Measurements from ENCODE around the gene CRELD1. TPM values are rescaled to one million over a fixed set of nuclear protein-coding genes. Genes with fewer than 3 reads are reported as not detected.

CRELD1 gene
- total and polyA plus RNA-seq, 9 of the 15 experiments (the other 6 are each of a cell fraction or from before 2014, with no cell fraction given), result 3.3 to 25.8 (median 16.5) TPM

- TF ChIP-seq CLOCK (CRISPR knock-in tag; IDR thresholded peaks at IDR 0.05; ENCODE audit: borderline replicate concordance), result no peak
- TF ChIP-seq NCOA6 (IDR thresholded peaks at IDR 0.05), result no peak
- no peak for TF ChIP-seq NFIX (CRISPR knock-in tag; IDR thresholded peaks at IDR 0.05; ENCODE audit: low read depth)
- TF ChIP-seq NCOA4 (IDR thresholded peaks at IDR 0.05; ENCODE audit: partially characterized antibody), result no peak
- TF ChIP-seq ZKSCAN8 (CRISPR knock-in tag; IDR thresholded peaks at IDR 0.05), result no peak
- TF ChIP-seq HNRNPH1 (optimal IDR thresholded peaks at IDR 0.05; ENCODE audit: low read depth, low read length), result no peak
- no peak for TF ChIP-seq RFX1 (IDR thresholded peaks at IDR 0.05)
- TF ChIP-seq, protein P1, sequence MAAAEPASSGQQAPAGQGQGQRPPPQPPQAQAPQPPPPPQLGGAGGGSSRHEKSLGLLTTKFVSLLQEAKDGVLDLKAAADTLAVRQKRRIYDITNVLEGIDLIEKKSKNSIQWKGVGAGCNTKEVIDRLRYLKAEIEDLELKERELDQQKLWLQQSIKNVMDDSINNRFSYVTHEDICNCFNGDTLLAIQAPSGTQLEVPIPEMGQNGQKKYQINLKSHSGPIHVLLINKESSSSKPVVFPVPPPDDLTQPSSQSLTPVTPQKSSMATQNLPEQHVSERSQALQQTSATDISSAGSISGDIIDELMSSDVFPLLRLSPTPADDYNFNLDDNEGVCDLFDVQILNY (CRISPR knock-in tag; IDR thresholded peaks at IDR 0.05), result no peak
- no peak for TF ChIP-seq SNIP1 (IDR thresholded peaks at IDR 0.05; ENCODE audit: low read depth)
- peak in 1 of 3 experiments; percentile 21 for TF ChIP-seq YY1 (IDR thresholded peaks at IDR 0.05; ENCODE audit: borderline replicate concordance in 1 of 3, control insufficient read depth in 1 of 3, extremely low read depth in 1 of 3, insufficient read depth in 3 of 3, insufficient read length in 1 of 3, insufficient replicate concordance in 2 of 3, low read depth in 1 of 3, low read length in 2 of 3)
- TF ChIP-seq RBM34 (IDR thresholded peaks at IDR 0.05; ENCODE audit: borderline replicate concordance, insufficient read depth, low read length), result no peak
- no peak for TF ChIP-seq ZNF24 (IDR thresholded peaks at IDR 0.05)
- TF ChIP-seq, protein P2, sequence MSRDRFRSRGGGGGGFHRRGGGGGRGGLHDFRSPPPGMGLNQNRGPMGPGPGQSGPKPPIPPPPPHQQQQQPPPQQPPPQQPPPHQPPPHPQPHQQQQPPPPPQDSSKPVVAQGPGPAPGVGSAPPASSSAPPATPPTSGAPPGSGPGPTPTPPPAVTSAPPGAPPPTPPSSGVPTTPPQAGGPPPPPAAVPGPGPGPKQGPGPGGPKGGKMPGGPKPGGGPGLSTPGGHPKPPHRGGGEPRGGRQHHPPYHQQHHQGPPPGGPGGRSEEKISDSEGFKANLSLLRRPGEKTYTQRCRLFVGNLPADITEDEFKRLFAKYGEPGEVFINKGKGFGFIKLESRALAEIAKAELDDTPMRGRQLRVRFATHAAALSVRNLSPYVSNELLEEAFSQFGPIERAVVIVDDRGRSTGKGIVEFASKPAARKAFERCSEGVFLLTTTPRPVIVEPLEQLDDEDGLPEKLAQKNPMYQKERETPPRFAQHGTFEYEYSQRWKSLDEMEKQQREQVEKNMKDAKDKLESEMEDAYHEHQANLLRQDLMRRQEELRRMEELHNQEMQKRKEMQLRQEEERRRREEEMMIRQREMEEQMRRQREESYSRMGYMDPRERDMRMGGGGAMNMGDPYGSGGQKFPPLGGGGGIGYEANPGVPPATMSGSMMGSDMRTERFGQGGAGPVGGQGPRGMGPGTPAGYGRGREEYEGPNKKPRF (IDR thresholded peaks at IDR 0.05; ENCODE audit: low read depth, low read length), result no peak
- no peak for TF ChIP-seq XRCC4 (IDR thresholded peaks at IDR 0.05; ENCODE audit: extremely low read depth, insufficient read depth, insufficient read length)
- no peak for TF ChIP-seq NR4A1 (CRISPR knock-in tag; IDR thresholded peaks at IDR 0.05)
- peak; percentile 76 for TF ChIP-seq NR4A1 (tag; IDR thresholded peaks at IDR 0.05)
These were observed 45.2 kb downstream of the CRELD1 start (continued) for GRCh38 chr3:9978710-9979305.
